Measurements from ENCODE around the gene MGAT3. TPM values are rescaled to one million over a fixed set of nuclear protein-coding genes. Genes with fewer than 3 reads are reported as not detected.

The MGAT3 gene
- total and polyA plus RNA-seq, 2 of the 8 experiments (the other 6 are each of a cell fraction or from before 2014, with no cell fraction given) = 4.3 to 9.2 TPM

DNA sequence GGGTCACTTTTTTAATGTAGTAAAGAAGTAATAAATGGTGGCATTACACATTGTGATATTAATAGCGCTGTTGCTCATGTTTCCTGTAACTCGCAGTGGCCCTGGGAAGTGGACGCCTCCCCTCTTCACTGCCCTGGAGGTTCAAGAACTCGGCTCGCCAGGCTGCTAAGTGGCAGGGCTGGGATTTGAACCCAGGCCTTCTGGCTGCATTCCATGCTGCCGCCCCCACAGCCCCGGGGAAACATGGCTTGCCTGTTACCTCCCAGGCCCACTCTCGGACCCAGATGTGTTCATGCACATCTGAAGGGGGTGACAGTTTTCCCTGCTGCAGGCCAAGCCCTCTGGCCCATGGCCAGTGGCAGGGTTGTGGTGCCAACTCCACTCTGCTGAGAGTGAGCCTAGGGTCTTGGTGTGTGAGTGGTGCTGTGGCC, 25.0 kb upstream of the MGAT3 start:
- no peak overlapping the region for H2BK15ac ChIP-seq (ENCODE audit: low read length)
- H3K79me1 ChIP-seq (ENCODE audit: low read depth, low read length) = no peaks in the 10 kb centered on the region; the same call in 1 of the 2 replicates
- H2BK120ac ChIP-seq (replicated peaks; ENCODE audit: low read depth, low read length) = no peak overlapping the region
- CTCF ChIA-PET (ENCODE audit: partially characterized antibody) = interaction anchor here (1.0 kb wide), 1 partner anchor 142 kb away, joined by 3 read pairs; no protein-coding TSS in a partner anchor
- no peak for FAIRE-seq
- no peaks in the 10 kb centered on the region for H3K9me3 ChIP-seq (ENCODE audit: insufficient read depth in 2 of 2, low read depth in 1 of 2, low read length in 1 of 2)
- POLR2A ChIA-PET (ENCODE audit: partially characterized antibody) = interaction anchor here (5.5 kb wide), 1 partner anchor 114 kb away, joined by 48 read pairs; the partner anchor contains the start of gene RPL3
- H3K14ac ChIP-seq (ENCODE audit: insufficient read length) = no peak overlapping the region
- no peak overlapping the region for H3K4me3 ChIP-seq (ENCODE audit: extremely low read depth in 1 of 4, insufficient read depth in 2 of 4, low read depth in 3 of 4, low read length in 4 of 4)
- peaks cover 8 to 23% (median 17%) of the 10 kb centered on the region in 4 experiments for H3K4me1 ChIP-seq (replicated peaks in 1 of 4; ENCODE audit: control insufficient read depth in 3 of 4, insufficient read depth in 4 of 4, low read length in 3 of 4)
- H3K4ac ChIP-seq (replicated peaks; ENCODE audit: insufficient read length, low read depth, low read length) = no peak overlapping the region
- no peaks in the 10 kb centered on the region; the same call in 1 of the 2 replicates for H3K23me2 ChIP-seq (ENCODE audit: low read depth, low read length)
- H4K91ac ChIP-seq (replicated peaks; ENCODE audit: insufficient read length, low read length) = no peak overlapping the region
- H3K9ac ChIP-seq (replicated peaks in 1 of 4; ENCODE audit: extremely low read depth in 1 of 4, low read depth in 3 of 4, low read length in 3 of 4) = no peak overlapping the region
- WGBS, 2 experiments (ENCODE audit: extremely low coverage in 1 of 2, insufficient coverage in 1 of 2, insufficient read length in 1 of 2, insufficient replicate concordance in 2 of 2, low coverage in 1 of 2, low lambda C conversion rate in 2 of 2, missing lambda C conversion rate in 1 of 2) = 83% methylated on average over 8 of the region's 8 CpGs; no CpG with 5 or more reads in 1 of the 2 experiments
- no peak overlapping the region for H3K18ac ChIP-seq (ENCODE audit: extremely low read depth, low read length)
- no peak overlapping the region for H3K56ac ChIP-seq (replicated peaks; ENCODE audit: insufficient read length, low read depth, low read length)
- H2AFZ ChIP-seq (ENCODE audit: low read length) = no peak overlapping the region
- no peaks in the 10 kb centered on the region for H3K27me3 ChIP-seq (replicated peaks in 1 of 4; ENCODE audit: control insufficient read depth in 3 of 4, extremely low read depth in 1 of 4, insufficient read depth in 3 of 4, low read length in 3 of 4)
- no peak overlapping the region for H3K4me2 ChIP-seq (ENCODE audit: insufficient read depth in 1 of 2, low read depth in 2 of 2, low read length in 2 of 2)
- no peak for DNase-seq (ENCODE audit: low read depth in 1 of 2, low spot score in 2 of 2)
- H2BK12ac ChIP-seq (ENCODE audit: low read depth, low read length) = no peak overlapping the region
- H4K20me1 ChIP-seq (replicated peaks in 1 of 2; ENCODE audit: control insufficient read depth in 1 of 2, insufficient read depth in 2 of 2, low read length in 2 of 2) = peaks cover 0 to 3% of the 10 kb centered on the region in 2 experiments
- H2AK5ac ChIP-seq (ENCODE audit: low read depth, low read length) = no peak overlapping the region; the same call in 1 of the 2 replicates
- no peak overlapping the region for H3K23ac ChIP-seq (ENCODE audit: insufficient read length)
- no peak overlapping the region for H3K27ac ChIP-seq (ENCODE audit: low read depth, low read length)
- H3K79me2 ChIP-seq (ENCODE audit: control insufficient read depth in 1 of 2, insufficient read depth in 2 of 2, low read length in 2 of 2) = no peaks in the 10 kb centered on the region
- H3K36me3 ChIP-seq (ENCODE audit: control insufficient read depth in 2 of 4, insufficient read depth in 4 of 4, low read length in 3 of 4) = peaks cover 0 to 11% (median 3%) of the 10 kb centered on the region in 4 experiments; a peak in 4 of 8 replicates
- no peak overlapping the region for H4K8ac ChIP-seq (ENCODE audit: extremely low read depth, insufficient read depth, low read length)
- no peak overlapping the region for H2BK5ac ChIP-seq (ENCODE audit: low read depth, low read length)
- no peak overlapping the region for H4K5ac ChIP-seq (ENCODE audit: insufficient read length, low read depth, low read length)
- 0 out of 2 replicates have a peak overlapping the region, but pooled peaks have one; percentile 32 for H2BK20ac ChIP-seq (ENCODE audit: low read length)
- TF ChIP-seq, protein P1, sequence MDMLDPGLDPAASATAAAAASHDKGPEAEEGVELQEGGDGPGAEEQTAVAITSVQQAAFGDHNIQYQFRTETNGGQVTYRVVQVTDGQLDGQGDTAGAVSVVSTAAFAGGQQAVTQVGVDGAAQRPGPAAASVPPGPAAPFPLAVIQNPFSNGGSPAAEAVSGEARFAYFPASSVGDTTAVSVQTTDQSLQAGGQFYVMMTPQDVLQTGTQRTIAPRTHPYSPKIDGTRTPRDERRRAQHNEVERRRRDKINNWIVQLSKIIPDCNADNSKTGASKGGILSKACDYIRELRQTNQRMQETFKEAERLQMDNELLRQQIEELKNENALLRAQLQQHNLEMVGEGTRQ (IDR thresholded peaks at IDR 0.05; ENCODE audit: low read length) = no peak
- no peak for TF ChIP-seq MAFK (IDR thresholded peaks at IDR 0.05; ENCODE audit: low read depth, low read length)
- TF ChIP-seq CHD2 (IDR thresholded peaks at IDR 0.05; ENCODE audit: low read length) = no peak
- no peak for TF ChIP-seq RBBP5 (IDR thresholded peaks at IDR 0.05; ENCODE audit: borderline replicate concordance, low read depth, low read length)
- no peak for TF ChIP-seq RNF2 (IDR thresholded peaks at IDR 0.05; ENCODE audit: borderline replicate concordance, low read depth, low read length, missing control alignments, poor library complexity, severe bottlenecking)
- no peak for TF ChIP-seq EP300 (IDR thresholded peaks at IDR 0.05; ENCODE audit: borderline replicate concordance in 1 of 2, low read depth in 2 of 2, low read length in 2 of 2)
- no peak for TF ChIP-seq KDM1A (IDR thresholded peaks at IDR 0.05; ENCODE audit: borderline replicate concordance, low read length)
- TF ChIP-seq CEBPB (IDR thresholded peaks at IDR 0.05; ENCODE audit: low read depth, low read length) = no peak
- no peak for TF ChIP-seq TBP (IDR thresholded peaks at IDR 0.05; ENCODE audit: low read depth, low read length)
- TF ChIP-seq CBX5 (IDR thresholded peaks at IDR 0.05; ENCODE audit: low read depth, low read length) = no peak
- TF ChIP-seq CREB1 (IDR thresholded peaks at IDR 0.05) = no peak
- no peak for TF ChIP-seq JUND (IDR thresholded peaks at IDR 0.05; ENCODE audit: low read length)
- no peak for TF ChIP-seq YY1 (IDR thresholded peaks at IDR 0.05; ENCODE audit: low read depth, low read length)

All from H1 (cell line).